GM21786 (cell line): ENCODE results near the gene SEC63.
A peak's percentile ranks its signal among the peaks of the same experiment; 100 is the strongest.
"Not testable (repeated sequence)": the region's sequence is repeated elsewhere in the genome, so short reads cannot be mapped to it uniquely, and the experiment has no call there.

Experiments
- ATAC-seq: cut with Tn5 transposase; IDR thresholded peaks from one replicate; pipeline ENCODE4 v1.9.1; 2021; ENCODE audit not compliant: unreplicated experiment

Gene SEC63

DNA sequence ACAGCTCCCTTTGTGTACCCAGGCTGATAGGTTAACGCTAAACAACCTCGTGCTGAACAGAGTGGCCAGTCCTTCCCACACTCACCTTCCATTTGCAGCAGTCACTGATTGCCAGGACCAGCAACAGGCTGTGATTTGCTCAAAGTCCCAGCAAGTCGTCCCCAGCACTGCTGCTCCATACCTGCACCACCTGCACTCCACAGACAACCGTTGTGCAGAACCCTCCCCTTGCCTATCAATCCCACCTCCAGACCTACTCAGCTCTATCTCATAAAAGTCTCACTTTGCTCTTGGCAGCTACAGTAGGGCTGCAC is 90.7 kb downstream of the SEC63 start:
- ATAC-seq, result no peak

DNA sequence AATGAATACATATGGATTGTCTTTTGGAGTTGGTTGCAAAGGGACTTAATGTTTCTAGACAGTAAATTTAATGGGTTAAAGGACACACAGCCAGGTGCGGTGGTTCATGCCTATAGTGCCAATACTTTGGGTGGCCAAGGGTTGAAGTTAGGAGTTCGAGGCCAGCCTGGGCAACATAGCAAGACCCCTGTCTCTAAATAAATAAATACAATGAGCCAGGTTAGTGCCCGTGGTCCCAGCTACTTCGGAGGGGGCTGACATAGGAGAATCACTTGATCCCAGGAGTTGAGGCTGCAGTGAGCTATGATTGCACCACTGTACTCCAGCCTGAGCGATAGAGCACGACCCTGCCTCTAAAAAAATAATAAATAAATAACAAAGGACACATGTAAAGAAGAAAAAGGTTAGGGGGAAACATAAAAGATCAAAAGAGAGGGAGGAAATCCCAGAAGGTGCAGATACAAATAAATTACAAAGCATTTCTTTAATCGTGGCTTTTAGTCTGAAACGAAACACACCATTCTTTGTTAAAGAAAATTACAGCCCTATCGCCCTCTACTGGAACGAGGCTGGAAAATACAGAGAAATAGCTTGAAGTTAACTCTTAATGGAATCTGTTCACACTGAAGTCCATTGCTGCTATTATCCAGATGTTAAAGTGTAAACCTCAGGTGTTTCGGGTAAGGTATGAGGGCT is 91.3 kb downstream of the SEC63 start:
- ATAC-seq, result no peak

DNA sequence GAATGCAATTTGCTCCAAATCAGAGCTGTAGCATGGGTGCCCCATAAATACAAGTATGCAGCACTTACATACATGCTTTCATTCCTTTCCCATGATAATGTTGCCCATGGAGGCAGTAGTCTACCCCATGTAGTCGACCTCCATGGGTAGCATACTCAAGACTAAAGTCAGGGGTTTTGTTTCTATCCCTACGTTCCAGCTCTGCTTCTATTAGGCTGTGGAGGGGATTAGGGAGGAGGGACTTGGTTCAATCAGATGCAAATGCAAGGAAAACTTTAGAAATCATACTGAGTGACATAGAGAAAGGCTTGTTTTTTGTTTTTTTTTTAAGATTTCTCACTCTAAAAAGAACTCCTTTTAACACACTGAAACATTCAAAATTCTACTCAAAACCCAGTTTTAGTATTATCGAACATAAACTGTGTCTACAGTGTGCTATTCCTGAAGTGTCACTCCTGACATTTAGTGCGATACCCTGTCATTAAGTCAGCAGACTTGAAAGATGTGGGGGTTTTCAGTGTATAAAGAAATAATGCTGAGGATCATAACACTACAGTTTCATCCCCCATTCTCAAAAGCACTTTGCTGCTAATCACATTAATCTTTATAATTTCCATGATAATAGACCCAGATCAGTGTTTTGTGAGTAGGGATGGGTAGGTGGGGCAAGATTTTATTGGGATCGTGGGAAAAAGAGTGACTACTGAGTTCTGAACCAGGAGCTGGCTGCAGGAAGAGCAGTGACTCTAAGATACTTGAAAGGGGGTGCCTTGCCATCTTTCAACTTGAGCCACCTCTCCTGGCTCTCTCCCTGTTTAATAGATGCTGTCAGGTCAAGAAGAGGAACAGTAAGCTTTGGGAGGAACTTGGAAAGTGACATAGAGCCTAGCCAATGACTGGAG is 93.5 kb downstream of the SEC63 start:
- ATAC-seq, result no peak

DNA sequence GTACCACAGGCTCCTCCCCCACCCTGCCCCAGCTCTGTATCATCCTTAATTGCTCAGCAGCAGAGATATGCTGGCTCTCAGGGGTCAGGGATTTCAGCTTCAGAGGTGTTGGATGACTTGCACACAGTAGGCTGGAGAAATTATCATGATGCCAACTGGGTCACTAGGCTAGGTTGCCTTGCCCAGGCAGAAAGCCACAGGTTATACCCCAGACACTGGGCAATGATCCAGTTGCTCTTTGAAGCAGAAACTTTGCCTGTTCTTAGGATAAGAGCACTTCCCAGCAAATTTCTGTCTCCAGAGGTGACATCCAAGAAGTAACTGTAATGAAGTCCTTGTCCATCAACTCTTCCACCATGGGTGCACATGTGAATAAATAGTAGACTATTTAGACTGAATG is 95.6 kb downstream of the SEC63 start:
- no peak for ATAC-seq

DNA sequence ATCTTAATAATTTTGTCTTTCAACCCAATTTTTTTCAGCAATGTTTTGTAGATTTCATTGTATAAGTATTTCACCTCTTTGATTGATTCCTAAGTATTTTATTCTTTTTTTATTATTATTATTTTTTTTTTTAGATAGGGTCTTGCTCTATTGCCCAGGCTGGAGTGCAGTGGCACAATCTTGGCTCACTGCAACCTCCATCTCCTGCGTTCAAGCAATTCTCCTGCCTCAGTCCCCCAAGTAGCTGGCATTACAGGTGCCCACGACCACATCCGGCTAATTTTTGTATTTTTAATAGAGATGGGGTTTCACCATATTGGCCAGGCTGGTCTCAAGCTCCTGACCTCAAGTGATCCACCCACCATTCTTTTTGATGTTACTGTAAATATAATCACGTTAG is 97.0 kb downstream of the SEC63 start:
- ATAC-seq, result not testable (repeated sequence)

DNA sequence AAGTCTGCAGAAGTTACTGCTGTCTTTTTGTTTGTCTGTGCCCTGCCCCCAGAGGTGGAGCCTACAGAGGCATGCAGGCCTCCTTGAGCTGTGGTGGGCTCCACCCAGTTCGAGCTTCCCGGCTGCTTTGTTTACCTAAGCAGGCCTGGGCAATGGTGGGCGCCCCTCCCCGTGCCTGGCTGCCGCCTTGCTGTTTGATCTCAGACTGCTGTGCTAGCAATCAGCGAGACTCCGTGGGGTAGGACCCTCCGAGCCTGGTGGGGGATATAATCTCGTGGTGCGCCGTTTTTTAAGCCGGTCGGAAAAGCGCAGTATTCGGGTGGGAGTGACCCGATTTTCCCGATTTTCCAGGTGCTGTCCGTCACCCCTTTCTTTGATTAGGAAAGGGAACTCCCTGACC is 97.9 kb downstream of the SEC63 start:
- not testable (repeated sequence) for ATAC-seq

DNA sequence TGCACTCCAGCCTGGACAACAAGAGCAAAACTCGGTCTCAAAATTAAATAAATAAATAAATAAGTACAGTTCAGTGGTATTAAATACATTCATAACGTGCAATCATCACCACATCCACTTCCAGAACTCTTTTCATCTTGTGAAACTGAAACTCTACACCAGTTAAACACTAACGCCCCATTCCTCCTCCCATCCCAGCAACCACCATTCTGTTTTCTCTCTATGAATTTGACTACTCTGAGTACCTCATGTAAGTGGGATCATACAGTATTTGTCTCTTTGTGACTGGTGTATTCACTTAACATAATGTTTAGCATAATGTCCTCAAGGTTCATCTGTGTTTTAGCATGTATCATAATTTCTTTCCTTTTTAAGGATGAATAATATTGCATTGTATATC is 104.8 kb downstream of the SEC63 start:
- ATAC-seq, result no peak

DNA sequence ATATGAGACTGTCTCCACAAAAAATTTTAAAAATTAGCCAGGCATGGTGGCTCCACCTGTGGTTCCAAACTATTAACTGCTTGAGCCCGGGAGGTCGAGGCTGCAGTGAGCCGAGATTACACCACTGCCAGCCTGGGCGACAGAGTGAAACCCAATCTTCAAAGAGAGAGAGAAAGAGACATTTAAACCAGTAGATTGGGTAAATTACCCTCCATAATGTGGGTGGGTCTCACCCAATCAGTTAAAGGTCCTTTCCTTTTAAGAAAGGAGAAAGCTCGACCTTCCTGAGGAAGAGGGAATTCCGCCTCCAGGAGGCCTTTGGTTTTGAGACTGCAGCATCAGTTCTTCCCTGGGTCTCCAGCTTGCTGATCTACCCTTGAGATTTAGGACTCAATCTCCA is 108.7 kb downstream of the SEC63 start:
- no peak for ATAC-seq

DNA sequence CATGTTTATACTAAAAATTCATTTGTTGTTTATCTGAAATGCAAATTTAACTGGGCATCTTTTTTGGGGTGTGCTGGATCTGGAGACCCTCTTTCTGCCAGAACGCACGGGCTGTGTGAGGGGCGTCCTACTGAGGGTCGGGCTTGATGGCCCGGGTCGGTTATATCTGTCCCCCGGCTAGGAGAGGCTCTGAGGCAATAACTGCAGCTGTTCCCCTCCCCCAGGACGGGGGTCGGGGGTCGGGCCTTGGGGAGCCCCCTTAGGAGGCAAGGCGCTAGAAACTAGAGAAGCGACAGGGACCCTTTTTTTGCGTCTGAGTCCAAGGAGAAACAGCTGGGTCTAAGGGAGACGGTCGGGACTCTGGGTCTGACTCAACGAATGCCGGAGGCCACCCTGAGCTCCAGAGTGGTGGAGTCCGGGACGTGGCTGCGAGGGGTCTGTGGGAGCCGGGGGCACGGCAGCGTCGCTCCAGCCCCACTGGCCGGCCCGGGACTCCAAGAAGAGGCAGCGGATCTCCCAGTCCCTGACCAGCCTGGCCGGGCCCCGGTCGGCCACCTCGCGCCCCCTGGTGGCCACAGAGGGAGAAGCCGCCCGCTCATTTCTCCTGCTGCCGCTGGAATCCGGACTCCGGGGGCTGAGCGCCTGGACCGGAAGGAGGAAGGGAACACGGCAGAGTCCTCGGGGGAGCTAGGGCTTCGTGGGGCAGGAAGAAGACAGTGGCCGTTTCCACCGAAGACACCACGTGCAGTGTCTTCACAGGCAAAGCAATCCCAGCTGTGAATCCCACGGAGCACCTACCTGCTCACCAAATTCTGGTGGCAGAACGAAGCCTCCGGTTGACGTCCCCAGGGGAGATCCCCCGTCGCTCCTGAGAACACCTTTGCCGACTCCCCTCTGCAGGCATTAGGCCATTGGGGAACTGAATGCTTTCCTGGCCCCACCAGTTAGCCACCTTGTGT is 109.9 kb downstream of the SEC63 start:
- ATAC-seq, result peak; percentile 81

DNA sequence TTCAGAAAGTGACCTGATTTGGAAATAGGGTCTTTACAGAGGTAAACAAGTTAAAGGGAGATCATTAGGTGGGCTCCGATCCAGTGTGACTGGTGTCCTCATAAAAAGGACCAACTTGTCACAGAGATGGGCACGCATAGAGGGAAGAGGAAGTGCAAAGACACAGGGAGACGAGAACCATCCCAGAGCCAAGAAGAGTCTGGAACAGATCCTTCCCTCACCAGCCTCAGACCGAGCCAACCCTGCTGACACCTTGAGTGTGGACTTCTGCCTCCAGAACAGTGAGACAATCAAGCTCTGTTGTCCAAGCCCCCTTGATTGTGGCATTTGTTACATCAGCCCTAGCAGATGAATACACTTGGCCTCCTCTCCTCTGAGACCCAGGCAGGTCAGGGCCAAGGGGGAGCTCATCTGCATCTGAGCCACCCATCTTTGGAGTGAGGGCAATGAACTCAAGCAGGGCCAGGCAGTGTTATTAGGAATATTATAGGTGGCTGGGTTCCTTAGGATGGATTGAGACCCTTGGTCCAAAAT is 111.7 kb downstream of the SEC63 start:
- no peak for ATAC-seq

DNA sequence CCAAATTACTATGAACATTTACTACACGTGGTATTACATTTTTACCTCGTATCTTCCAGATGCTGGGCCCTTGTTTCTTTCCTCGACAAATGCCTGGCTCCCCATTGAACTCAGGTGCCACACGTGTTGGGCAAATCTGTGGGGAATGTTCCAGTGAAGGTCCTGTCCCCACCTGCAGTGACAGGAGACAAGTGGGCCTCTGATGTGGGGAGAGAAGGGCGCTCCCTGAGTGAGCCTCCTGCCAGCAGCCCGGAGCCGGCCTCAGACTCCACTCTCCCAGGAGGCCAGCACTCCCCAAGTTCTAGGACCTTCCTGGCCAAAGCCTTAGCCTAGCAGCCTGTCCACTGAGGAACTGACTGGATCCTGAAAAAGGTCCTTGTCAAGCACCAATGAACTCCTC is 112.2 kb downstream of the SEC63 start:
- ATAC-seq, result no peak

DNA sequence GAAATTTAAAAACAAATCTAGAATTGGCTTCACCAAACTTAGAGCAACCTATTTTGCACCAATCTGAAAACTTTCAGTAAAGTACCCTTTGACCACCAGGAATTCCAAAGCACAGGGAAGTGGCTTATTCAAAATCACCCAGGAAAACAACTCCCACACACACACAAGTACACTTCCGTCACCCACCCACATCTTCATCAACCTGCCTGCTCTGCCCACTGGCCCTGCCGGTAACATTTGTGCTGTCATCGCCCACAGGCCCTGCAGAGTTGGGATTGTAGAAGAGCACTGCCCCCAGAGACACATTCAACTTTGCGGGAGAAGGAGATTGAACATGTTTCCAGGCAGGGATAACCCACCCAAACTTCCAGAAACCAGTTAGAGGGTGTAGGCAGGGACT is 114.6 kb downstream of the SEC63 start:
- no peak for ATAC-seq

DNA sequence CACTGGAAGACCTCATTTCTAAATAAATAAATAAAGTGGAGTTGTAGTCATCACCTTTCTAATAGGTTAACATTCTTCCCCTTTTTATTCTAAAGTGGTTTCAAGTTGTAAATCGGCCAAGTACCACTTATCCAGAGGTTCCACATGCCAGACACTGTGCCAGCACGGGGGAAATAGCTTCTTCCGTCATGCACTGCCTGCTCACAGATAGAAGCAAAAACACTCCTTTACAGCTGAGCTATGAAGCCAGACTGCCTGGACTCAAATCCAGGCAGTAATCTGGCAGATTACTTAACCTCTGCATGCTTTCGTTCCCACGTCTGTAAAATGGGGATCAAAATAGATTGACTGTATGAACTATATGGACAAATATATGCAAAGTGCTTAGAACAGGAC is 116.7 kb downstream of the SEC63 start:
- no peak for ATAC-seq

DNA sequence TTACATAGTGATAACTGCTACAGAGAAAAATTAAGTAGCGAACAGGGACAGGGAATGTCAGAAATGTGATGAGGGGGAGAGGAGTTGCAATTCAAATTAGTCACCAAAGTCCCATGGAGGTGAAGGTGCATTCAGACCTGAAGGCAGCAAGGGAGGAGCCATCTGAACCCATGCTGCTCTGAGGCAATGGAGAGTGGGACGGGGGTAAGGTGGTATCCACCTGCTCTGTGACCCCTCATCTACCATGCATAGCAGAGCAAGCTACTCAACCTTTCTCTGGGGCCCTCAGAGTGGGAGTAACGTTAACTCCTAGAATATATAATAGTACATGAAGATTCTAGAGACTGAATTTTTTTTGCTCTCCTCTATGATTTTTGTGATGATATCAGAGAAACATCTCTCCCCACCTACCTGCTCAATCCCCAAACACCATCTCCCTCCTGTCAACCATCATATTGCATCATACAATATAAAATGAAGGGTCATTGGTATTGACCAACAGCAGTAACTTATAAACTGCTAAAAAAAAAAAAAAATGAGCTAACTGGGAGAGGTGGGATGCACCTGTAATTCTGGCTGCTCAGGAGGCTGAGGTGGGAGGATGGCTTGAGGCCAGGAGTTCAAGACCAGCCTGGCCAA is 117.3 kb downstream of the SEC63 start:
- ATAC-seq, result no peak

DNA sequence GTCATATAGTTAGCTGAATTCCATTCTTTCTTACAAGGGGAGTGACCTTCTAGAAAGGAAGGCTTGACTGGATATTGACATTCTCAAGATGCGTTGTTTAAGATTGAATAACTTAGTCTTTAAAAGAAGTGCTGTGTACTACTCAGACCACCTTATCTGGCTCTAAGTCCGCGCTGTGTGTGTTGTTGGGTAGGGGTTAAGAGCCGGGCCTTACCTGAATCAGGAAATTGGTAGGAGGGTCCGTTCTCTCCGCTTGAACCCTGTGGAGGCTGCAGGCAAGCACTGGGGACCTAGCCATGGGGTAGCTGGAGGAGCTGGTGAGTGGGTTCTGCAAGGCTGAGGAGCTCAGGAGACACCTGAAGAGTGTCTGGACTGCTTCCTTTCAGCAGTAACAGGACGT is 124.9 kb downstream of the SEC63 start:
- no peak for ATAC-seq

DNA sequence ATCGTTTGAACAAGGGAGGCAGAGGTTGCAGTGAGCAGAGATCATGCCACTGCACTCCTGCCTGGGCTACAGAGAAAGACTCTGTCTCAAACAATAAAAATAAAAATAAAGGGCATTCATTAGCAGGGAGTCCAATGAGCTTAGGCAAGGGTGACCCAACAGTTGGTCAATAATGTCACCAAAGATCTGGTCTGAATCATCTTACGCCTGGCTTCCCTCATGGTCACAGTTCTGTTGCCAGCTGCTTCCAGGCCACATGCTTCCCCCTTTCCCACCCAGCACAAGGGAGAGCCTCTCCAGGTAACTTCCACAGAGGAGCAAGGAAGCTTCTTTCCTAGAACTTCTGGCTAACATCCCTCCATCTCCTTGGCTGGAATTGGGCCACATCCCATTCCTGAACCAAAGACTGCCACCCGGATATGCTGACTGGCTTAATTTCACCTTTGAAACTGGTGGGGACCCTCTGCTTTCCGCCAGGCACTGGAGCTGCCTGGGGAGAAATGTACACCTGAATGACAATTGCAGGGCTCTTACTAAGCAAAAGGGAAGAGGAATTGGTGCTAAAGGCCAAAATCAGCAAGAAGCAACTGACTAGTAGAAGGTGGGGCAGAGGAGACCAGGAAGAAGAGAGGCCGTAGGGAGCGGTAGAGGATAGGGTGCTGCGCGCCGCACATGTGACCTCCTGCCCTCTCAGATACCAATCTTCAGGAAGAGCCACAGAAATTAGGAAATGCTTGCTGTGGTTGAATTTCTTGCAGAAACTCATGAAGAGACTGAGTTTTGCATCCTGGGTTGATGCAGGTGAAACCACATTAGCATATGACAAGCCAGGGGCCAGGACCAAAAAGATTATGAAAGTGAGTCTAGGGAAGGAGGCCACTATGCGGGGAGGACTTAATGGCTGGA is 125.6 kb downstream of the SEC63 start:
- no peak for ATAC-seq

DNA sequence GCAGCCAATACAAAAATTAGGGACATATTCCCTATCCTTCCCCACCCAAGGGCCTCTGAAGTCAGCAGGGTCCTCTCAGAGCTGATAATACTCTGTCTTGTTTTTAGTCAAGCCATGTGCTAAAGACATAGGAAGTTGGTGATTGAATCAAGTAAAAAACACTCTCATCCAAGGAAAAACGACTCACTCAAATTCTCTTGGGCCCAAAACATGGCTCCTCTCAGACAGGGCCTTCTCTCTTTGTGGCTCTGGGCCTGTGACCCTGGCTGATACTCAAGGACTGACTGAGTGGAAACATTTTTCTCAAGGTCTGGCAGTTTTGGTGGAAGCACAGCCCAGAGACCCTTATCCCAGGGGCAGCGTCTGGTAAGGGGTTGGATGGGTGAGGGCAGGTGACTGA is 127.9 kb downstream of the SEC63 start:
- no peak for ATAC-seq

DNA sequence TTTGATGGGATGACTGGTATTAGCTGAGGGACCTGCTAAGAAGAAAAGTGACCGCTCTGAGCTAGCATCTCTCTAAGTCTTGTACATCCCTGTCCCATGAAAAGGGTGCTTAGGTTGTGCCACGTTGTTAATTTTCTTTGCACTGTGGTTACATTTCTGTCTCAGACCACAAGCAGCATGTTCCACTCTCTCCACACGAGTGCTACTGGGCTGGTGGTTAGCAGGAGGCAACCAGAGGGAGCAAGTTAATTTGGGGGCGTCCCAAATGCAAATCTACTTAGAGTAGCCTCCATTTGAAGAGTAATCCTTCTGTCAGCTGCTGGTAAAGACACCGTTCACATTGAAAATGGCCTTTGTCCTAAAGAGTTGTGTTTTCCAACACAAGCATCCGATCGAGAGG is 130.5 kb downstream of the SEC63 start:
- ATAC-seq, result no peak

DNA sequence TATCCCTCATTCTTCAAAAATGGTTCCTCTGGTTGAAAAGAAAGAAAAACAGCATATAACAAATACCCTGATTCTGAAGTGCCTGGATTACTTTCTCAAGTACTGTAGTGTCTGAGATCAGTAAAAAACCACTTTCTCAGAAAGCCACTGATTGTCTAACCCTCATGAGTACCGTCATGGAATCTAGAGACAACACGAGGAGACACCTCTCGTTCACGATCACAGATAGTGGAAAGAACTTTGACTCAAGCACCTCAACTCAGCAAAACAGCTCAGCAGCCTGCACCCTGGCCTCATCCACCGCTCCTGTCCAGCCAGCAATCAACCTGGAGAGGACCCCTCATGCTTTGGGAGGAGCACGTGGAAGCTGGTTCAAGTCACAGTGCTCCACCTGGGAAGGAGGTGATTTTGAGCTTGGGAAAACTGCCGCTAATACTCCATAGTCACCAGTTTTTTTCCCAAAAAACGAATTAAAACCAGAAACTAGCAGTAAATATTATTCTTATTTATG is 134.9 kb downstream of the SEC63 start:
- ATAC-seq, result no peak
